ENCODE results near the gene HECTD4. TPM values are rescaled to one million over a fixed set of nuclear protein-coding genes. Genes with fewer than 3 reads are reported as not detected.

HECTD4 gene
- total RNA-seq, 2 experiments from 2014 or later, result 39.3 to 47.8 TPM

GRCh38 chr12:112130441-112130998 is 251.7 kb downstream of the HECTD4 start:
- Mint-ChIP-seq H3K9me3 (ENCODE audit: insufficient read depth) (no peaks in the 10 kb centered on the region), H3K27me3 (ENCODE audit: low read depth) (no peaks in the 10 kb centered on the region), H3K27ac (peak overlapping the region; percentile 87), H3K4me3 (peak overlapping the region; percentile 56), H3K36me3 (ENCODE audit: low read depth) (peaks cover 40% of the 10 kb centered on the region), H3K4me1 (ENCODE audit: low read depth) (peaks cover 55% of the 10 kb centered on the region)
- POLR2A ChIA-PET, result interaction anchor here (0.6 to 4.3 kb wide), 10 partner anchors 17 to 1545 kb away, joined by 3 to 51 read pairs (median 3); partner anchors contain the start of genes ERP29, NAA25, PTPN11 and TMEM116
- CTCF ChIA-PET, result interaction anchor here (0.9 to 4.0 kb wide), 12 partner anchors 9 to 289 kb away, joined by 3 to 21 read pairs (median 4); partner anchors contain the start of genes ERP29, MAPKAPK5, NAA25 and TMEM116
- no peak for DNase-seq
- peak; percentile 61 for ATAC-seq

DNA sequence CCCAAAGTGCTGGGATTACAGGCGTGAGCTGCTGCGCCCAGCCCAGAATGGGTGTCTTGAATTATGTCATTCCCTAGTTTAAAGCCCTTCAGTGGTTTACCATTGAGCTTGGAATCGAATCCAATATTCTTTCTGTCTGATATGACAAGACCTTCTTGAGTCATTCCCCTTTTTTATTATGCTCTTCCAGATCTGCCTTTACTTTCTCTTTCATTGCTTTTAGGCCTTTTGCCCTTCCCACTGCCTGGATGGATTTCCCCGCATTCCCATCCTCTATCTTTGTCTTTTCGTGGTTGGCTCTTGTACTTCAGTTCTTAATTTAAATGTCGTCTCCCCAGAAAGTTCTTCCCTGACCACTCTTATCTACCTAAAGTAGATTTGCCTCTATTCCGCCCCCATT is 255.3 kb downstream of the HECTD4 start:
- CTCF ChIA-PET, result interaction anchor here (1.2 to 3.4 kb wide), 2 partner anchors 17 to 261 kb away, joined by 4 to 19 read pairs; partner anchors contain the start of gene NAA25
- Mint-ChIP-seq H3K4me3 (peak overlapping the region; percentile 89), H3K4me1 (ENCODE audit: low read depth) (peaks cover 49% of the 10 kb centered on the region), H3K27ac (peak overlapping the region; percentile 74), H3K27me3 (ENCODE audit: low read depth) (peaks cover 8% of the 10 kb centered on the region), H3K36me3 (ENCODE audit: low read depth) (peaks cover 24% of the 10 kb centered on the region), H3K9me3 (ENCODE audit: insufficient read depth) (no peaks in the 10 kb centered on the region)
- DNase-seq (no peak), ATAC-seq (no peak)
- POLR2A ChIA-PET, result interaction anchor here (1.3 to 5.5 kb wide), 3 partner anchors 15 to 114 kb away, joined by 6 to 146 read pairs (median 7); partner anchors contain the start of genes ERP29, NAA25 and TMEM116

DNA sequence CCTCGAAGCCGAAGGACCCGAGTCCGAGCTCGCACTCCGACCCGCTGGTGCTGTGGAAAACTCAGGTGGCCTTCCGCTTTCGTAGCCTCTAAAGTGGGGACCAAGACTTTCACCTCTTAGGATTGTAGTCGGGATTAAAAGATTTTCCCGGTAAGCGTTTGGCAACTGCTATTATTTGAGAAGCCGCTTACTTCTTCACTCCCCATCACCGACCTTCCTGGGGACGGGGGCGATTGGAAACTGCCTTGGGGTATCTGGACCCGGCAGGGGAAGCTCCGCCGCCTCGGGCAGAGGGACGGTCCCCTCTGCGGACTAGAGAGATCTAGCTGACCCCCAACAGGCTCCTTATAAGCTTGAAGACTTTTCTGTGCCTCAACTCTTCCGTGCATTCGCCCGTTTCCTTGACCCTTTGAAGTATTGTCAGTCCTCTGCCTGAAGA is 256.2 kb downstream of the HECTD4 start:
- peak overlapping the region; percentile 74 for H3K27ac Mint-ChIP-seq

GRCh38 chr12:112125250-112125999 is 256.8 kb downstream of the HECTD4 start, which contains the start of gene TRAFD1:
TRAFD1 (plus strand) TSS chr12:112125560; CDS start chr12:112130523, 4,963 bp downstream.
- POLR2A ChIA-PET, result interaction anchor here (0.6 to 5.5 kb wide), 17 partner anchors 13 to 283 kb away, joined by 3 to 146 read pairs (median 3); partner anchors contain the start of genes ERP29, MAPKAPK5, NAA25 and TMEM116
- no peaks in the 10 kb centered on the region for H3K9me3 Mint-ChIP-seq (ENCODE audit: insufficient read depth)
- CTCF ChIA-PET, result interaction anchor here (0.8 to 3.4 kb wide), 6 partner anchors 8 to 262 kb away, joined by 3 to 19 read pairs (median 4); partner anchors contain the start of genes ERP29, NAA25 and TMEM116
- peaks cover 39% of the 10 kb centered on the region for H3K4me1 Mint-ChIP-seq (ENCODE audit: low read depth)
- ATAC-seq (peak; percentile 99), DNase-seq (peak; percentile 99)
- H3K27me3 Mint-ChIP-seq (ENCODE audit: low read depth), result peaks cover 15% of the 10 kb centered on the region
- peaks cover 15% of the 10 kb centered on the region for H3K36me3 Mint-ChIP-seq (ENCODE audit: low read depth)
- H3K4me3 Mint-ChIP-seq, result peak within 1 kb of the TSS; percentile 89
- peak within 1 kb of the TSS; percentile 86 for H3K27ac Mint-ChIP-seq

More for the DNA sequence above, 256.2 kb downstream of the HECTD4 start:
- ATAC-seq (no peak), DNase-seq (no peak)
- peaks cover 40% of the 10 kb centered on the region for H3K4me1 Mint-ChIP-seq (ENCODE audit: low read depth)
- peak overlapping the region; percentile 89 for H3K4me3 Mint-ChIP-seq
- CTCF ChIA-PET, result interaction anchor here (0.8 to 3.4 kb wide), 4 partner anchors 17 to 262 kb away, joined by 3 to 19 read pairs (median 4); partner anchors contain the start of genes ERP29, NAA25 and TMEM116
- H3K36me3 Mint-ChIP-seq (ENCODE audit: low read depth), result peaks cover 19% of the 10 kb centered on the region
- H3K9me3 Mint-ChIP-seq (ENCODE audit: insufficient read depth), result no peaks in the 10 kb centered on the region
- POLR2A ChIA-PET, result interaction anchor here (0.5 to 5.5 kb wide), 11 partner anchors 13 to 1451 kb away, joined by 3 to 146 read pairs (median 6); partner anchors contain the start of genes ERP29, NAA25 and TMEM116
- peaks cover 10% of the 10 kb centered on the region for H3K27me3 Mint-ChIP-seq (ENCODE audit: low read depth)

DNA sequence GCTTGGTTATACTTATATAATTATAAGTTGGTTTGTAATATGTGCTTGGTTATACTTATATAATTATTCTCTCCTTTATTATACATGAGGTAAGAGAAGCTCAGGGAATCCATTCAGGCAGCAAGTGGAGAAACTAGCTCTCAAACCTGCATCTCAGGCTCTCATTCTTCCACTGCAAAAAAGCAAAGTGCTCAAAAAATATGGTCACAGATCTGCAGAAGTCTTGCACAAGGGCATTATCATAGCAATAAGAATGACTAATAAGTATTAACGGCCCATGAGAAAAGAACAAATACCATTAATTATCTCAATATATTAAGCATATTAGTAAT is 257.3 kb downstream of the HECTD4 start:
- CTCF ChIA-PET, result interaction anchor here (0.8 to 3.4 kb wide), 4 partner anchors 8 to 111 kb away, joined by 3 to 19 read pairs (median 4); partner anchors contain the start of genes ERP29, NAA25 and TMEM116
- Mint-ChIP-seq H3K36me3 (ENCODE audit: low read depth) (peaks cover 15% of the 10 kb centered on the region), H3K27me3 (ENCODE audit: low read depth) (peaks cover 15% of the 10 kb centered on the region), H3K4me3 (peak overlapping the region; percentile 27), H3K27ac (no peak overlapping the region), H3K4me1 (ENCODE audit: low read depth) (peaks cover 38% of the 10 kb centered on the region), H3K9me3 (ENCODE audit: insufficient read depth) (no peaks in the 10 kb centered on the region)
- no peak for ATAC-seq
- DNase-seq, result no peak
- POLR2A ChIA-PET, result interaction anchor here (0.6 to 5.5 kb wide), 15 partner anchors 13 to 283 kb away, joined by 3 to 146 read pairs (median 3); partner anchors contain the start of genes MAPKAPK5 and NAA25

- ATAC-seq (no peak), DNase-seq (no peak)
- peaks cover 8% of the 10 kb centered on the region for H3K36me3 Mint-ChIP-seq (ENCODE audit: low read depth)
- peaks cover 24% of the 10 kb centered on the region for H3K4me1 Mint-ChIP-seq (ENCODE audit: low read depth)
- no peaks in the 10 kb centered on the region for H3K9me3 Mint-ChIP-seq (ENCODE audit: insufficient read depth)
- no peak overlapping the region for H3K4me3 Mint-ChIP-seq
- POLR2A ChIA-PET, result interaction anchor here (5.5 kb wide), 1 partner anchor 11 kb away, joined by 146 read pairs; the partner anchor contains the start of gene NAA25
- H3K27me3 Mint-ChIP-seq (ENCODE audit: low read depth), result peaks cover 17% of the 10 kb centered on the region
- CTCF ChIA-PET, result interaction anchor here (1.0 to 2.4 kb wide), 2 partner anchors 9 to 14 kb away, joined by 3 to 9 read pairs; no protein-coding TSS in a partner anchor
- no peak overlapping the region for H3K27ac Mint-ChIP-seq
These were observed 259.2 kb downstream of the HECTD4 start for GRCh38 chr12:112122823-112123690.

- POLR2A ChIA-PET, result interaction anchor here (0.8 to 5.5 kb wide), 3 partner anchors 10 to 108 kb away, joined by 3 to 146 read pairs (median 6); partner anchors contain the start of gene NAA25
These were observed 260.3 kb downstream of the HECTD4 start for GRCh38 chr12:112121780-112122565.

DNA sequence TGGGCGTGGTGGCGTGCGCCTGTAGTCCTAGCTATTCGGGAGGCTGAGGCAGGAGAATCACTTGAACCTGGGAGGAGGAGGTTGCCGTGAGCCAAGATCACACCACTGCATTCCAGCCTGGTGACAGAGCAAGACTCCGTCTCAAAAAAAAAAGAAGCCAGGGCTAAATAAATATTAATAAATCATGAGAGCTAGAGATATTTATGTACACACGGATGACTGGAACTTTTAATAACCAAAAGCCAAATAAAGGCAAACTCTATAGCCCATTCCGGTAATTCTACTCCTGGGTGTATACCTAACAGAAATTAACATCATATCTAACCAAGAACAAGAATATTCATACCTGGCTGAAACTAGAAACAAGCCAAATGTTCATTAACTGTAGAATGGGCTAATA is 264.5 kb downstream of the HECTD4 start:
- no peak overlapping the region for H3K4me3 Mint-ChIP-seq
- H3K27ac Mint-ChIP-seq, result no peak overlapping the region
- H3K4me1 Mint-ChIP-seq (ENCODE audit: low read depth), result peaks cover 13% of the 10 kb centered on the region
- no peak for ATAC-seq
- no peaks in the 10 kb centered on the region for H3K36me3 Mint-ChIP-seq (ENCODE audit: low read depth)
- ChIA-PET CTCF (no interaction called here), POLR2A (interaction anchor here (11.2 kb wide), 1 partner anchor 7 kb away, joined by 146 read pairs; the partner anchor contains the start of gene TRAFD1)
- H3K27me3 Mint-ChIP-seq (ENCODE audit: low read depth), result peaks cover 13% of the 10 kb centered on the region
- DNase-seq, result no peak
- H3K9me3 Mint-ChIP-seq (ENCODE audit: insufficient read depth), result no peaks in the 10 kb centered on the region

More at GRCh38 chr12:112121780-112122565, 260.3 kb downstream of the HECTD4 start:
- H3K4me1 Mint-ChIP-seq (ENCODE audit: low read depth), result peaks cover 17% of the 10 kb centered on the region
- H3K27me3 Mint-ChIP-seq (ENCODE audit: low read depth), result peaks cover 17% of the 10 kb centered on the region
- H3K27ac Mint-ChIP-seq, result no peak overlapping the region
- CTCF ChIA-PET, result interaction anchor here (2.4 kb wide), 1 partner anchor 12 kb away, joined by 9 read pairs; no protein-coding TSS in a partner anchor
- peaks cover 6% of the 10 kb centered on the region for H3K36me3 Mint-ChIP-seq (ENCODE audit: low read depth)
- H3K4me3 Mint-ChIP-seq, result no peak overlapping the region
- ATAC-seq (no peak), DNase-seq (no peak)
- H3K9me3 Mint-ChIP-seq (ENCODE audit: insufficient read depth), result no peaks in the 10 kb centered on the region

DNA sequence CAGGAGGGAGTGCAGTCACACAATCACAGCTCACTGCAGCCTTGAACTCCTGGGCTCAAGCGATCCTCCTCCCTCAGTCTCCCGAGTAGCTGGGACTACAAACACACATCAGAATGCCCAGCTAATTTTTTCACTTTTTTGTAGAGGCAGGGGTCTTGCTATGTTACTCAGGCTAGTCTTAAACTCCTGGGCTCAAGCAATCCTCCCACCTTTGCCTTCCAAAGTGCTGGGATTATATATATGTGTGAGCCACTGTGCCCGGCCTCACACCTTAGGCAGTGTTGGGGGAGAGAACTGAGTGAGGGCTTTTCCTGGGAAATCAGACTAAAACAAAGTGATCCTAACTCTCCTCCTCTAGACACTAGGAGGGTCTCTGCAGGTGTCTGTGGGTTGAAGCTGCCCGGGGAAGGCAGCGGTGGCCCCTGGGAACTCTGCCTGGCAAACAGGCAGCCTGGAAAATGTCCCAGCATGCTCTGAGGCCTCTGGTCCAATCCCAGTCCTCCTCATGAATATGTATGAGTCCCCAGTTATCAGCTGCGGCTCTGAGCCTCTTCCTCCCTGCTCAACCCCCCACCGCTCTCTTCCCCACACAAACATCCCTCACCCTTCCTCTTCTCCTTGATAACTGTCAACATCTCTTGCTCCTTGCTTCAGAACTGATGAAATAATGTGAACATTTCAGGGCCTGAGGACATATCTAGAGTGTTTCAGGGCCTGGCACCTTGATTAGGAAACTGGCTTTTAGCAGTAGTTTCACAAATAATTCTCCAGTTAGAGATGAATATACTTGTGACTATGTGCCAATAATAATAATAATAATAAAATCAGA is 265.8 kb downstream of the HECTD4 start:
- DNase-seq (peak; percentile 44), ATAC-seq (peak; percentile 83)
- ChIA-PET POLR2A (interaction anchor here (11.2 kb wide), 1 partner anchor 9 kb away, joined by 146 read pairs; the partner anchor contains the start of gene TRAFD1), CTCF (no interaction called here)
- Mint-ChIP-seq H3K9me3 (ENCODE audit: insufficient read depth) (no peaks in the 10 kb centered on the region), H3K27ac (peak overlapping the region; percentile 72), H3K36me3 (ENCODE audit: low read depth) (no peaks in the 10 kb centered on the region), H3K4me3 (peak overlapping the region; percentile 36), H3K27me3 (ENCODE audit: low read depth) (peaks cover 7% of the 10 kb centered on the region), H3K4me1 (ENCODE audit: low read depth) (peaks cover 13% of the 10 kb centered on the region)

All from activated CD8-positive, alpha-beta T cell treated with anti-CD3 and anti-CD28 coated beads, Interleukin-2, amount 10 ng/mL, durations not matched to agents 7 days and 5 days (primary cell).